Fibroblast of skin of left biceps (primary cell): ENCODE data around the gene EPS8L2.

Experiments used
- DNase-seq, 2 experiments: peaks; one replicate each; pipeline ENCODE4 v3.0.0-alpha.2; 2013; ENCODE audit warnings: low read depth in 2 of 2

The EPS8L2 gene

GRCh38 chr11:705646-706438 lies at the start of gene EPS8L2:
Gene EPS8L2, plus strand, starts transcription at chr11:706231. Its CDS starts 3,177 bp downstream, at chr11:709408.
- DNase-seq = no peak

- no peak for DNase-seq
Measured at GRCh38 chr11:656426-656825, 49.6 kb upstream of the EPS8L2 start.

- DNase-seq = no peak
Measured at GRCh38 chr11:656866-657265, 49.2 kb upstream of the EPS8L2 start.

GRCh38 chr11:657691-658126 lies 48.3 kb upstream of the EPS8L2 start:
- no peak for DNase-seq

GRCh38 chr11:659532-660085 lies 46.4 kb upstream of the EPS8L2 start:
- DNase-seq = no peak

GRCh38 chr11:660281-660680 lies 45.8 kb upstream of the EPS8L2 start:
- no peak for DNase-seq

GRCh38 chr11:660681-661444 lies 45.2 kb upstream of the EPS8L2 start:
- no peak for DNase-seq

GRCh38 chr11:662689-663274 lies 43.2 kb upstream of the EPS8L2 start:
- DNase-seq = no peak

- no peak for DNase-seq
Measured at GRCh38 chr11:665062-665703, 40.8 kb upstream of the EPS8L2 start.

GRCh38 chr11:665704-666281 lies 40.2 kb upstream of the EPS8L2 start:
- no peak for DNase-seq

- no peak for DNase-seq
Measured at GRCh38 chr11:673866-674265, 32.2 kb upstream of the EPS8L2 start.

- DNase-seq = no peak
Measured at GRCh38 chr11:674406-674805, 31.6 kb upstream of the EPS8L2 start.

GRCh38 chr11:678297-678696 lies 27.7 kb upstream of the EPS8L2 start:
- no peak for DNase-seq

- no peak for DNase-seq
Measured at GRCh38 chr11:679271-680207, 26.5 kb upstream of the EPS8L2 start.

GRCh38 chr11:680476-680875 lies 25.6 kb upstream of the EPS8L2 start:
- no peak for DNase-seq

GRCh38 chr11:680970-681369 lies 25.1 kb upstream of the EPS8L2 start:
- DNase-seq = no peak

- DNase-seq = no peak
Measured at GRCh38 chr11:686451-687243, 19.4 kb upstream of the EPS8L2 start.

- DNase-seq = no peak
Measured at GRCh38 chr11:687751-688150, 18.3 kb upstream of the EPS8L2 start.

GRCh38 chr11:688681-689080 lies 17.4 kb upstream of the EPS8L2 start:
- DNase-seq = no peak

GRCh38 chr11:689625-690024 lies 16.4 kb upstream of the EPS8L2 start:
- no peak for DNase-seq
